Vagina (tissue), 2 donors: Measurements from ENCODE around the gene SREK1.

Experiments
- POLR2AphosphoS5 ChIP-seq, 2 donors: sonication (generic); formaldehyde crosslinking; IDR thresholded peaks; one replicate each; pipeline ENCODE4 v1.9.0; 2017; ENCODE audit warnings: antibody characterized with exemption in 2 of 2, mild to moderate bottlenecking in 2 of 2, low read depth in 1 of 2; ENCODE audit not compliant: insufficient read depth in 1 of 2
- TF ChIP-seq, protein P1 (sequence below), 3 experiments: fragments of 450-650 bp in 2 of 3; fragments of 200-600 bp in 1 of 3; sonication (generic) in 1 of 3; IDR thresholded peaks; one replicate each; pipeline ENCODE4 v1.5.1; 2017 to 2019; ENCODE audit warnings: antibody characterized with exemption in 3 of 3, mild to moderate bottlenecking in 2 of 3, moderate library complexity in 2 of 3

GRCh38 chr5:66193419-66193818 is 49.3 kb downstream of the SREK1 start:
- TF ChIP-seq, protein P1, sequence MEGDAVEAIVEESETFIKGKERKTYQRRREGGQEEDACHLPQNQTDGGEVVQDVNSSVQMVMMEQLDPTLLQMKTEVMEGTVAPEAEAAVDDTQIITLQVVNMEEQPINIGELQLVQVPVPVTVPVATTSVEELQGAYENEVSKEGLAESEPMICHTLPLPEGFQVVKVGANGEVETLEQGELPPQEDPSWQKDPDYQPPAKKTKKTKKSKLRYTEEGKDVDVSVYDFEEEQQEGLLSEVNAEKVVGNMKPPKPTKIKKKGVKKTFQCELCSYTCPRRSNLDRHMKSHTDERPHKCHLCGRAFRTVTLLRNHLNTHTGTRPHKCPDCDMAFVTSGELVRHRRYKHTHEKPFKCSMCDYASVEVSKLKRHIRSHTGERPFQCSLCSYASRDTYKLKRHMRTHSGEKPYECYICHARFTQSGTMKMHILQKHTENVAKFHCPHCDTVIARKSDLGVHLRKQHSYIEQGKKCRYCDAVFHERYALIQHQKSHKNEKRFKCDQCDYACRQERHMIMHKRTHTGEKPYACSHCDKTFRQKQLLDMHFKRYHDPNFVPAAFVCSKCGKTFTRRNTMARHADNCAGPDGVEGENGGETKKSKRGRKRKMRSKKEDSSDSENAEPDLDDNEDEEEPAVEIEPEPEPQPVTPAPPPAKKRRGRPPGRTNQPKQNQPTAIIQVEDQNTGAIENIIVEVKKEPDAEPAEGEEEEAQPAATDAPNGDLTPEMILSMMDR (IDR thresholded peaks at IDR 0.05), result no peak
- no peak for TF ChIP-seq POLR2AphosphoS5 (IDR thresholded peaks at IDR 0.05; ENCODE audit: insufficient read depth in 1 of 2, low read depth in 1 of 2)
